HepG2 (cell line): ENCODE results near the gene ZFP64. TPM values are rescaled to one million over a fixed set of nuclear protein-coding genes. Genes with fewer than 3 reads are reported as not detected.

Experiments
- ATAC-seq: fragments of 200-7000 bp; cut with Tn5 transposase; 3 replicates; pipeline ENCODE4 v1.9.1; 2020; ENCODE audit warnings: mild to moderate bottlenecking, moderate library complexity
- Bru-seq: library from RNA; stranded (reverse); fragments of 400-500 nt; gene quantifications from one replicate; lab custom pipeline; 2021; lab: Mats Ljungman, UMichigan
- BruChase-seq, 2 experiments: library from RNA; stranded (reverse); fragments of 400-500 nt; gene quantifications; one replicate each; lab custom pipeline; 2021; lab: Mats Ljungman, UMichigan
- BruUV-seq: library from RNA; stranded (reverse); fragments of 400-500 nt; replicated peaks from 2 replicates; lab custom pipeline; 2021; lab: Mats Ljungman, UMichigan
- CTCF ChIA-PET: fragments of 300-600 bp; formaldehyde crosslinking; extraction: SDS; loops from one replicate; lab custom pipeline; 2021; ENCODE audit warnings: low total read pairs, inconsistent platforms, low intra/inter-chr PET ratio; lab: Yijun Ruan, JAX
- POLR2A ChIA-PET: fragments of 350-600 bp; sonication (Branson Sonifier 250); formaldehyde crosslinking; loops from one replicate; lab custom pipeline; 2020; ENCODE audit warnings: antibody characterized with exemption, inconsistent platforms; lab: Yijun Ruan, JAX
- DNase-seq: peaks from one replicate; pipeline ENCODE4 v3.0.0-alpha.2; 2015; ENCODE audit warnings: low spot score
- FAIRE-seq: peaks from 3 replicates; lab custom pipeline; 2011; peaks lifted over from hg19 to GRCh38; lab: Jason Lieb, UNC
- H2AFZ ChIP-seq: one replicate; pipeline ENCODE4 v1.6.1; 2011; ENCODE audit warnings: low read length, inconsistent platforms
- H3K27ac ChIP-seq: fragments of 300-600 bp; 3 replicates; pipeline ENCODE4 v1.8.0; 2011; ENCODE audit warnings: mixed run types, mild to moderate bottlenecking, mixed read lengths, low read length, inconsistent platforms; ENCODE audit not compliant: insufficient read depth; ENCODE audit errors: extremely low read length
- H3K27me3 ChIP-seq, 2 experiments: fragments of 200-600 bp in 1 of 2; 2 replicates in 1 of 2; 3 replicates in 1 of 2; pipeline versions ENCODE4 v1.6.0 to v1.8.0; 2011; ENCODE audit warnings: low read length in 2 of 2, mild to moderate bottlenecking in 2 of 2, moderate library complexity in 2 of 2, inconsistent platforms in 1 of 2; ENCODE audit not compliant: insufficient read depth in 2 of 2, control insufficient read depth in 1 of 2
- H3K36me3 ChIP-seq, 2 experiments: fragments of 200-600 bp in 1 of 2; replicated peaks in 1 of 2; 2 replicates in 1 of 2; 3 replicates in 1 of 2; pipeline versions ENCODE4 v1.5.1 to v1.8.0; 2011; ENCODE audit warnings: low read length in 2 of 2, inconsistent platforms in 1 of 2; ENCODE audit not compliant: insufficient read depth in 2 of 2, control insufficient read depth in 1 of 2
- H3K4me1 ChIP-seq: 2 replicates; pipeline ENCODE4 v1.5.1; 2012; ENCODE audit warnings: low read length, inconsistent platforms; ENCODE audit not compliant: insufficient read depth
- H3K4me2 ChIP-seq: 2 replicates; pipeline ENCODE4 v1.6.0; 2011; ENCODE audit warnings: low read depth, low read length, inconsistent platforms
- H3K4me3 ChIP-seq, 3 experiments: fragments of 200-600 bp in 1 of 3; sonication (generic), shearing (Covaris generic) in 1 of 3; replicated peaks in 1 of 3; 2 replicates each; pipeline ENCODE4 v1.5.1; 2011 to 2016; ENCODE audit warnings: low read length in 3 of 3, inconsistent platforms in 2 of 3, low read depth in 2 of 3, mild to moderate bottlenecking in 2 of 3, control low read depth in 1 of 3, mixed read lengths in 1 of 3; ENCODE audit not compliant: insufficient read depth in 1 of 3
- H3K79me2 ChIP-seq: one replicate; pipeline ENCODE4 v1.6.1; 2011; ENCODE audit warnings: low read length, inconsistent platforms; ENCODE audit not compliant: insufficient read depth
- H3K9ac ChIP-seq: 2 replicates; pipeline ENCODE4 v1.6.0; 2011; ENCODE audit warnings: mild to moderate bottlenecking, low read depth, low read length, inconsistent platforms; ENCODE audit not compliant: insufficient read depth
- H3K9me3 ChIP-seq: 2 replicates; pipeline ENCODE4 v1.5.1; 2012; ENCODE audit warnings: mild to moderate bottlenecking, low read length
- H4K20me1 ChIP-seq: 2 replicates; pipeline ENCODE4 v1.6.0; 2011; ENCODE audit warnings: inconsistent platforms, mild to moderate bottlenecking, low read length, moderate library complexity; ENCODE audit not compliant: insufficient read depth
- ARNT2 ChIP-seq: sonication (generic); formaldehyde crosslinking; IDR thresholded peaks from 2 replicates; pipeline ENCODE4 v1.8.0; 2022; ENCODE audit warnings: mild to moderate bottlenecking, low read depth, missing genetic modification reagents, moderate library complexity
- CHD2 ChIP-seq: IDR thresholded peaks from 2 replicates; pipeline ENCODE4 v1.6.1; 2011; ENCODE audit warnings: low read depth, low read length, improper control_type of control experiment
- KDM5B ChIP-seq: sonication (generic); formaldehyde crosslinking; IDR thresholded peaks from 2 replicates; pipeline ENCODE4 v1.4.0; 2020; ENCODE audit warnings: missing genetic modification reagents, mild to moderate bottlenecking, borderline replicate concordance
- PITX1 ChIP-seq: sonication (generic); formaldehyde crosslinking; IDR thresholded peaks from 2 replicates; pipeline ENCODE4 v1.5.1; 2020; ENCODE audit warnings: mild to moderate bottlenecking, missing genetic modification reagents
- SRF ChIP-seq: IDR thresholded peaks from 2 replicates; pipeline ENCODE4 v1.6.1; 2011; ENCODE audit warnings: mild to moderate bottlenecking, low read depth, low read length, moderate library complexity
- ZNF431 ChIP-seq: sonication (generic); formaldehyde crosslinking; IDR thresholded peaks from 2 replicates; pipeline ENCODE4 v1.9.0; 2022; ENCODE audit warnings: missing genetic modification reagents, low read depth, mild to moderate bottlenecking, borderline replicate concordance
- ZNF746 ChIP-seq: sonication (generic); formaldehyde crosslinking; IDR thresholded peaks from 2 replicates; pipeline ENCODE4 v1.8.0; 2022; ENCODE audit warnings: mild to moderate bottlenecking, missing genetic modification reagents
- WGBS: methylation state at CpG from one replicate; pipeline ENCODE4 v1.1.6; 2017; ENCODE audit warnings: low lambda C conversion rate; 5-methylcytosine and 5-hydroxymethylcytosine counted together
- in situ Hi-C: cut with HindIII; loops from 2 replicates; pipeline ENCODE4 v1.10.0; 2017; ENCODE audit warnings: low pct_unique_long_range_greater_than_20kb; ENCODE audit not compliant: extremely low pct_ligation_motif_present
- intact Hi-C: fragments of 100-400 bp; cut with micrococcal nuclease; formaldehyde crosslinking; loops from one replicate; pipeline ENCODE4 v1.10.0; 2022; ENCODE audit not compliant: unreplicated experiment
- long read RNA-seq, 2 experiments: library from RNA in 1 of 2; library from polyadenylated mRNA in 1 of 2; stranded (forward) in 1 of 2; unstranded in 1 of 2; transcript quantifications; one replicate each; pipeline ENCODE4 v2.0.0, GENCODE V29; 2019 to 2022
- polyA minus RNA-seq, 3 experiments: library from RNA; depleted of rRNA, polyadenylated mRNA; stranded (reverse); fragments of >200 nt; gene quantifications; 2 replicates each; pipeline ENCODE4 v1.2.3, GENCODE V29; 2011; ENCODE audit warnings: low replicate concordance in 1 of 3
- polyA plus RNA-seq, 8 experiments: library from polyadenylated mRNA; depleted of rRNA in 3 of 8; stranded (reverse) in 7 of 8; unstranded in 1 of 8; fragments of >200 nt; fragmentation: Illumina TruSeq in 4 of 8; extraction: Trizol in 4 of 8; gene quantifications; 2 replicates each; pipeline versions ENCODE4 v1.2.1 to v1.2.3, GENCODE V29; 2011 to 2016; ENCODE audit warnings: low read depth in 4 of 8, missing spikeins in 1 of 8, mixed read lengths in 1 of 8; ENCODE audit not compliant: insufficient read depth in 1 of 8
- total RNA-seq, 5 experiments: library from RNA; depleted of rRNA; stranded (reverse); fragments of >200 nt; fragmentation: Illumina TruSeq; extraction: Trizol; gene quantifications; 2 replicates each; pipeline ENCODE4 v1.2.3, GENCODE V29; 2016; ENCODE audit warnings: low read depth in 1 of 5
- TF ChIP-seq, protein P1 (sequence below): sonication (generic); formaldehyde crosslinking; conservative IDR thresholded peaks from 2 replicates; pipeline ENCODE4 v1.4.0; 2020; ENCODE audit warnings: mild to moderate bottlenecking, missing genetic modification reagents, moderate library complexity
- TF ChIP-seq, protein P2 (sequence below): sonication (generic); formaldehyde crosslinking; IDR thresholded peaks from 2 replicates; pipeline ENCODE4 v1.5.0; 2020; ENCODE audit warnings: missing genetic modification reagents
- TF ChIP-seq, protein P3 (sequence below): IDR thresholded peaks from 2 replicates; pipeline ENCODE4 v1.6.1; 2018; ENCODE audit warnings: missing genetic modification reagents, mild to moderate bottlenecking, missing compliant biosample characterization

ZFP64 gene
- total RNA-seq (2016; rRNA removed; fragmentation: Illumina TruSeq; extraction: Trizol) = 12.0 and 13.3 TPM in 2 replicates
- total RNA-seq (2016; cell fraction: cytosol; rRNA removed; fragmentation: Illumina TruSeq; extraction: Trizol; ENCODE audit: low read depth) = 3.3 and 3.4 TPM in 2 replicates
- 12.0 TPM in 2 replicates for total RNA-seq (2016; cell fraction: insoluble cytoplasmic fraction; rRNA removed; fragmentation: Illumina TruSeq; extraction: Trizol)
- total RNA-seq (2016; cell fraction: membrane; rRNA removed; fragmentation: Illumina TruSeq; extraction: Trizol) = 11.5 and 13.0 TPM in 2 replicates
- total RNA-seq (2016; cell fraction: nucleus; rRNA removed; fragmentation: Illumina TruSeq; extraction: Trizol) = 9.1 and 11.2 TPM in 2 replicates
- polyA plus RNA-seq (2011; rRNA removed) = 23.9 and 24.3 TPM in 2 replicates
- 20.8 and 23.4 TPM in 2 replicates for polyA plus RNA-seq (2011; cell fraction: cytosol; rRNA removed)
- 15.8 and 16.2 TPM in 2 replicates for polyA plus RNA-seq (2011; cell fraction: nucleus; rRNA removed)
- 11.6 and 14.7 TPM in 2 replicates for polyA plus RNA-seq (2012)
- polyA plus RNA-seq (2016; cell fraction: cytosol; fragmentation: Illumina TruSeq; extraction: Trizol; ENCODE audit: low read depth) = 3.4 and 3.6 TPM in 2 replicates
- polyA plus RNA-seq (2016; cell fraction: insoluble cytoplasmic fraction; fragmentation: Illumina TruSeq; extraction: Trizol; ENCODE audit: low read depth) = 15.4 and 19.6 TPM in 2 replicates
- 9.9 and 10.7 TPM in 2 replicates for polyA plus RNA-seq (2016; cell fraction: membrane; fragmentation: Illumina TruSeq; extraction: Trizol; ENCODE audit: low read depth)
- 13.9 and 14.3 TPM in 2 replicates for polyA plus RNA-seq (2016; cell fraction: nucleus; fragmentation: Illumina TruSeq; extraction: Trizol; ENCODE audit: insufficient read depth, low read depth)
- 42.5 and 53.2 TPM in 2 replicates for polyA minus RNA-seq (2011; rRNA and poly(A)+ RNA removed; ENCODE audit: low replicate concordance)
- polyA minus RNA-seq (2011; cell fraction: cytosol; rRNA and poly(A)+ RNA removed) = 15.9 and 17.9 TPM in 2 replicates
- polyA minus RNA-seq (2011; cell fraction: nucleus; rRNA and poly(A)+ RNA removed) = 18.0 and 22.0 TPM in 2 replicates
- Bru-seq, nascent RNA = percentile 60 among the genes with signal in this experiment
- percentile 59 among the genes with signal in this experiment for BruChase-seq, experiment 1, labeled RNA remaining after a 6-hour chase
- percentile 61 among the genes with signal in this experiment for BruChase-seq, experiment 2, labeled RNA remaining after a 2-hour chase
- long read RNA-seq, experiment 1, transcript ZFP64-201 (6 exons, 3,264 nt) = major isoform, 7 of 17 reads
- long read RNA-seq, experiment 1, partial matches to known transcripts = 8 of 17 reads
- long read RNA-seq, experiment 1, other reads (novel, unspliced or antisense) = 1 of 17 reads
- long read RNA-seq, experiment 2, transcript ZFP64-204 (6 exons, 3,040 nt) = minor isoform, 7 of 64 reads
- long read RNA-seq, experiment 2, transcript ZFP64-201 (6 exons, 3,264 nt) = major isoform, 22 of 64 reads
- long read RNA-seq, experiment 2, partial matches to known transcripts = 4 of 64 reads
- long read RNA-seq, experiment 2, other reads (novel, unspliced or antisense) = 26 of 64 reads

DNA sequence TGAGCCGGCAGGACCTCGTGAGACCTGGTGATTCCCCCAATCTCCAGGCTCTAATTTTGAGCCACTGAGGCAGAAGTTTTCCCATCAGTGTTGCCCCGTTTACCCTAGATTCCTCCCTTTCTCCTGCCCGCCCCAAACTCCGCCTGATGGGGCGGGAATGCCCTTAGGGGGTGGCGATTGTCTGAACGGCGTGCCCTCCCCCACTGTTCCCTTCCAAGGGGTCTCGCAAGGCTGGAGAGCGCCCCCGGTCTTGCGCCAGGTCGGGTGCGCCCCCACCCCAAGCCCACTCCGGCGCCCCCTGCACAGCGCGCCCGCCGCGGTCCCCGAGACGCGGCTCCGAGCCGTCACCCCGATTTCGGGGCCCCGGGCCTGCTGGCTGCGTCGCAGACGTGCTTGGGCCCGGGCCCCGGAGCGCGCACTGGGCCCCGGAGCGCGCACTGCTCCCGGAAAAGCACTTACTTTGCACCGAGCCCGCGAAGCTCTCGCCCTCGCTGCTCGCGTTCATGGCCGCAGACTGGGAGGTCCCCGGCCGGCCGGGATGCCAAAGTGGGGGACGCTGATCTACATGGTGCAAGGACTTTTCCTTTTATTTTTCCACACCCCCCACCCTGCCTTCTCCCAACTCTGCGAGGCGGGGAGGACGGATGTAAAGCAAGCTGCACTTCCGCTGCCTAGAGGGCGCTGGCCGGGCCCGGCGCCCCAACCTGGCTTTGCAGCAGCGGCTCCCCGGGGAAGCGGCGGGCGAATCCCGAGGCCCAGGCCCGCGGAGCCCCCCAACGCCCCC lies at the start of gene ZFP64:
Gene ZFP64, minus strand, starts transcription at position 648 of the 784 bp plus-strand sequence. Its CDS starts 143 bp downstream, at position 505.
- DNase-seq (peak; percentile 83), ATAC-seq (peak; percentile 91), FAIRE-seq (no peak)
- Histone ChIP-seq H3K9ac (peak within 1 kb of the TSS; percentile 88), H3K4me2 (peak within 1 kb of the TSS; percentile 89), H3K27ac (peak within 1 kb of the TSS; percentile 81), H3K27me3 (no peaks in the 10 kb centered on the region; a peak in 1 of 5 replicates), H3K4me3 (peak within 1 kb of the TSS; percentile 82 to 98 (median 91)), H2AFZ (peak within 1 kb of the TSS; percentile 73), H3K4me1 (peaks cover 18% of the 10 kb centered on the region), H3K9me3 (no peaks in the 10 kb centered on the region), H3K36me3 (peaks cover 2 to 7% of the 10 kb centered on the region in 2 experiments; a peak in 3 of 5 replicates), H4K20me1 (no peaks in the 10 kb centered on the region), H3K79me2 (peaks cover 20% of the 10 kb centered on the region)
- in situ Hi-C loops (no loop called here), intact Hi-C loops (loop anchor here (1.0 to 2.0 kb wide), 2 partner anchors 40 to 51 kb away; no protein-coding TSS in a partner anchor)
- CTCF ChIA-PET = no interaction called here
- no TSS peak for BruUV-seq
- under 1% methylated on average over 66 of the region's 70 CpGs for WGBS
- POLR2A ChIA-PET = interaction anchor here (0.6 to 2.6 kb wide), 11 partner anchors 10 to 160 kb away, joined by 3 to 22 read pairs (median 4); no protein-coding TSS in a partner anchor
- TF ChIP-seq CHD2 (no peak), ARNT2 (CRISPR knock-in tag) (no peak; the same call in 1 of the 2 replicates), ZNF746 (0 out of 2 replicates have a peak, but pooled peaks have one; percentile 55), ZNF431 (CRISPR knock-in tag) (no peak), KDM5B (CRISPR knock-in tag) (peak; percentile 67; the same call in 1 of the 2 replicates), PITX1 (peak; percentile 36; the same call in 1 of the 2 replicates), SRF (no peak)
- TF ChIP-seq, protein P1, sequence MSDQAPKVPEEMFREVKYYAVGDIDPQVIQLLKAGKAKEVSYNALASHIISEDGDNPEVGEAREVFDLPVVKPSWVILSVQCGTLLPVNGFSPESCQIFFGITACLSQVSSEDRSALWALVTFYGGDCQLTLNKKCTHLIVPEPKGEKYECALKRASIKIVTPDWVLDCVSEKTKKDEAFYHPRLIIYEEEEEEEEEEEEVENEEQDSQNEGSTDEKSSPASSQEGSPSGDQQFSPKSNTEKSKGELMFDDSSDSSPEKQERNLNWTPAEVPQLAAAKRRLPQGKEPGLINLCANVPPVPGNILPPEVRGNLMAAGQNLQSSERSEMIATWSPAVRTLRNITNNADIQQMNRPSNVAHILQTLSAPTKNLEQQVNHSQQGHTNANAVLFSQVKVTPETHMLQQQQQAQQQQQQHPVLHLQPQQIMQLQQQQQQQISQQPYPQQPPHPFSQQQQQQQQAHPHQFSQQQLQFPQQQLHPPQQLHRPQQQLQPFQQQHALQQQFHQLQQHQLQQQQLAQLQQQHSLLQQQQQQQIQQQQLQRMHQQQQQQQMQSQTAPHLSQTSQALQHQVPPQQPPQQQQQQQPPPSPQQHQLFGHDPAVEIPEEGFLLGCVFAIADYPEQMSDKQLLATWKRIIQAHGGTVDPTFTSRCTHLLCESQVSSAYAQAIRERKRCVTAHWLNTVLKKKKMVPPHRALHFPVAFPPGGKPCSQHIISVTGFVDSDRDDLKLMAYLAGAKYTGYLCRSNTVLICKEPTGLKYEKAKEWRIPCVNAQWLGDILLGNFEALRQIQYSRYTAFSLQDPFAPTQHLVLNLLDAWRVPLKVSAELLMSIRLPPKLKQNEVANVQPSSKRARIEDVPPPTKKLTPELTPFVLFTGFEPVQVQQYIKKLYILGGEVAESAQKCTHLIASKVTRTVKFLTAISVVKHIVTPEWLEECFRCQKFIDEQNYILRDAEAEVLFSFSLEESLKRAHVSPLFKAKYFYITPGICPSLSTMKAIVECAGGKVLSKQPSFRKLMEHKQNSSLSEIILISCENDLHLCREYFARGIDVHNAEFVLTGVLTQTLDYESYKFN = no peak; the same call in 1 of the 2 replicates
- TF ChIP-seq, protein P2, sequence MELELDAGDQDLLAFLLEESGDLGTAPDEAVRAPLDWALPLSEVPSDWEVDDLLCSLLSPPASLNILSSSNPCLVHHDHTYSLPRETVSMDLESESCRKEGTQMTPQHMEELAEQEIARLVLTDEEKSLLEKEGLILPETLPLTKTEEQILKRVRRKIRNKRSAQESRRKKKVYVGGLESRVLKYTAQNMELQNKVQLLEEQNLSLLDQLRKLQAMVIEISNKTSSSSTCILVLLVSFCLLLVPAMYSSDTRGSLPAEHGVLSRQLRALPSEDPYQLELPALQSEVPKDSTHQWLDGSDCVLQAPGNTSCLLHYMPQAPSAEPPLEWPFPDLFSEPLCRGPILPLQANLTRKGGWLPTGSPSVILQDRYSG (CRISPR knock-in tag) = no peak
- TF ChIP-seq, protein P3, sequence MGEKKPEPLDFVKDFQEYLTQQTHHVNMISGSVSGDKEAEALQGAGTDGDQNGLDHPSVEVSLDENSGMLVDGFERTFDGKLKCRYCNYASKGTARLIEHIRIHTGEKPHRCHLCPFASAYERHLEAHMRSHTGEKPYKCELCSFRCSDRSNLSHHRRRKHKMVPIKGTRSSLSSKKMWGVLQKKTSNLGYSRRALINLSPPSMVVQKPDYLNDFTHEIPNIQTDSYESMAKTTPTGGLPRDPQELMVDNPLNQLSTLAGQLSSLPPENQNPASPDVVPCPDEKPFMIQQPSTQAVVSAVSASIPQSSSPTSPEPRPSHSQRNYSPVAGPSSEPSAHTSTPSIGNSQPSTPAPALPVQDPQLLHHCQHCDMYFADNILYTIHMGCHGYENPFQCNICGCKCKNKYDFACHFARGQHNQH (CRISPR knock-in tag) = peak; percentile 66
